NCI-H2171 (cell line): ENCODE data around the gene SHROOM3.

Experiments used
- DNase-seq: peaks from one replicate; lab custom pipeline; 2025; lab: John Stamatoyannopoulos, UW

The SHROOM3 gene

GRCh38 chr4:76540486-76540885 lies 105.5 kb downstream of the SHROOM3 start:
- no peak for DNase-seq

- no peak for DNase-seq
Observed at GRCh38 chr4:76543378-76543777, 108.3 kb downstream of the SHROOM3 start.

GRCh38 chr4:76544725-76545124 lies 109.7 kb downstream of the SHROOM3 start:
- no peak for DNase-seq

GRCh38 chr4:76545226-76545884 lies 110.3 kb downstream of the SHROOM3 start:
- DNase-seq = no peak

- no peak for DNase-seq
Observed at GRCh38 chr4:76546327-76546726, 111.3 kb downstream of the SHROOM3 start.

GRCh38 chr4:76546759-76547742 lies 112.0 kb downstream of the SHROOM3 start:
- DNase-seq = no peak

- DNase-seq = no peak
Observed at GRCh38 chr4:76548704-76549103, 113.7 kb downstream of the SHROOM3 start.

- no peak for DNase-seq
Observed at GRCh38 chr4:76549765-76550164, 114.7 kb downstream of the SHROOM3 start.

GRCh38 chr4:76550966-76551780 lies 116.1 kb downstream of the SHROOM3 start:
- no peak for DNase-seq

GRCh38 chr4:76554630-76555029 lies 119.6 kb downstream of the SHROOM3 start:
- DNase-seq = no peak

- DNase-seq = no peak
Observed at GRCh38 chr4:76556452-76556851, 121.4 kb downstream of the SHROOM3 start.

- DNase-seq = no peak
Observed at GRCh38 chr4:76558396-76559235, 123.6 kb downstream of the SHROOM3 start.

GRCh38 chr4:76559236-76560071 lies 124.4 kb downstream of the SHROOM3 start:
- DNase-seq = no peak

- DNase-seq = no peak
Observed at GRCh38 chr4:76562161-76562560, 127.1 kb downstream of the SHROOM3 start.

- DNase-seq = no peak
Observed at GRCh38 chr4:76562836-76563453, 127.9 kb downstream of the SHROOM3 start.

GRCh38 chr4:76563454-76564122 lies 128.6 kb downstream of the SHROOM3 start:
- no peak for DNase-seq

- DNase-seq = no peak
Observed at GRCh38 chr4:76564123-76564915, 129.3 kb downstream of the SHROOM3 start.

- DNase-seq = no peak
Observed at GRCh38 chr4:76568262-76568661, 133.2 kb downstream of the SHROOM3 start.

- no peak for DNase-seq
Observed at GRCh38 chr4:76569225-76569624, 134.2 kb downstream of the SHROOM3 start.
